ENCODE results near the gene TRABD2B. TPM values are rescaled to one million over a fixed set of nuclear protein-coding genes. Genes with fewer than 3 reads are reported as not detected.

The TRABD2B gene
- total RNA-seq, 3 donors from 2014 or later (not counting 1 experiment from before 2014, with no cell fraction given): not detected

- Mint-ChIP-seq H3K27me3 (ENCODE audit: low read depth in 2 of 2) (peaks cover 14 to 15% of the 10 kb centered on the region in 2 donors), H3K4me3 (no peak overlapping the region), H3K9me3 (no peaks in the 10 kb centered on the region), H3K36me3 (no peaks in the 10 kb centered on the region), H3K27ac (no peak overlapping the region), H3K4me1 (no peaks in the 10 kb centered on the region)
- Histone ChIP-seq H3K4me1 (ENCODE audit: control insufficient read depth, insufficient read depth, low read length) (no peaks in the 10 kb centered on the region), H3K27ac (ENCODE audit: low read length) (no peak overlapping the region), H3K36me3 (ENCODE audit: control insufficient read depth, insufficient read depth, low read length) (no peaks in the 10 kb centered on the region), H3K27me3 (ENCODE audit: control insufficient read depth, insufficient read depth, low read length) (no peaks in the 10 kb centered on the region), H3K9me3 (ENCODE audit: control insufficient read depth, insufficient read depth, low read length) (no peaks in the 10 kb centered on the region), H3K4me3 (ENCODE audit: low read length) (no peak overlapping the region)
- no peak for DNase-seq
- 76% methylated on average over 2 of the region's 2 CpGs for WGBS (ENCODE audit: insufficient coverage)
- intact Hi-C loops (cut with micrococcal nuclease): no loop called here
- ATAC-seq: no peak
- TF ChIP-seq, protein P1, sequence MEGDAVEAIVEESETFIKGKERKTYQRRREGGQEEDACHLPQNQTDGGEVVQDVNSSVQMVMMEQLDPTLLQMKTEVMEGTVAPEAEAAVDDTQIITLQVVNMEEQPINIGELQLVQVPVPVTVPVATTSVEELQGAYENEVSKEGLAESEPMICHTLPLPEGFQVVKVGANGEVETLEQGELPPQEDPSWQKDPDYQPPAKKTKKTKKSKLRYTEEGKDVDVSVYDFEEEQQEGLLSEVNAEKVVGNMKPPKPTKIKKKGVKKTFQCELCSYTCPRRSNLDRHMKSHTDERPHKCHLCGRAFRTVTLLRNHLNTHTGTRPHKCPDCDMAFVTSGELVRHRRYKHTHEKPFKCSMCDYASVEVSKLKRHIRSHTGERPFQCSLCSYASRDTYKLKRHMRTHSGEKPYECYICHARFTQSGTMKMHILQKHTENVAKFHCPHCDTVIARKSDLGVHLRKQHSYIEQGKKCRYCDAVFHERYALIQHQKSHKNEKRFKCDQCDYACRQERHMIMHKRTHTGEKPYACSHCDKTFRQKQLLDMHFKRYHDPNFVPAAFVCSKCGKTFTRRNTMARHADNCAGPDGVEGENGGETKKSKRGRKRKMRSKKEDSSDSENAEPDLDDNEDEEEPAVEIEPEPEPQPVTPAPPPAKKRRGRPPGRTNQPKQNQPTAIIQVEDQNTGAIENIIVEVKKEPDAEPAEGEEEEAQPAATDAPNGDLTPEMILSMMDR (IDR thresholded peaks at IDR 0.05): no peak
Measured at GRCh38 chr1:48026275-48026674, 29.1 kb upstream of the TRABD2B start.

DNA sequence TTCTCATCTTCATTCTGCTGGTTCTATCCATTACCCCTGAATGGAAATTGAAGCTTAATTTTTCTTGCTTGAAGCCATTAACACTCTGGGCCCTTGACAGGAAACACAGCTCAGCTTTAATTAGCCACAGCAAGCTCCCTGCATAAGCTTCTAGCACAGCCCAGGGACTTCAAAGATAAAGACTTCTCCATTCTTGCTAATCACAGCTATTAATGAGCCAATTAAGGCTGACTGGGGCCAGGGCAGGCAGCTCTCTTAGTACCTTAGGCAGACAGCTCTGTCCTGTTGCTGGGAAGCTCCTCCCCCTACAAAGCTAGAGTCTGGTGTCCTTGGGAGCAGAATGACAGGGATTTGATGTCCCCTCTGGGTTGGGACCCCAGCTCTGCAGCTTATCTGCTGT, 27.9 kb upstream of the TRABD2B start:
- Mint-ChIP-seq H3K9me3 (no peaks in the 10 kb centered on the region), H3K4me1 (no peaks in the 10 kb centered on the region), H3K4me3 (no peak overlapping the region), H3K27me3 (ENCODE audit: low read depth in 2 of 2) (peaks cover 11 to 14% of the 10 kb centered on the region in 2 donors), H3K27ac (no peak overlapping the region), H3K36me3 (no peaks in the 10 kb centered on the region)
- ATAC-seq (no peak), DNase-seq (no peak)
- intact Hi-C loops (cut with micrococcal nuclease): no loop called here
- TF ChIP-seq, protein P1 (IDR thresholded peaks at IDR 0.05): no peak
- Histone ChIP-seq H3K27me3 (ENCODE audit: control insufficient read depth, insufficient read depth, low read length) (no peaks in the 10 kb centered on the region), H3K4me1 (ENCODE audit: control insufficient read depth, insufficient read depth, low read length) (no peaks in the 10 kb centered on the region), H3K36me3 (ENCODE audit: control insufficient read depth, insufficient read depth, low read length) (no peaks in the 10 kb centered on the region), H3K4me3 (ENCODE audit: low read length) (no peak overlapping the region), H3K27ac (ENCODE audit: low read length) (no peak overlapping the region), H3K9me3 (ENCODE audit: control insufficient read depth, insufficient read depth, low read length) (no peaks in the 10 kb centered on the region)

DNA sequence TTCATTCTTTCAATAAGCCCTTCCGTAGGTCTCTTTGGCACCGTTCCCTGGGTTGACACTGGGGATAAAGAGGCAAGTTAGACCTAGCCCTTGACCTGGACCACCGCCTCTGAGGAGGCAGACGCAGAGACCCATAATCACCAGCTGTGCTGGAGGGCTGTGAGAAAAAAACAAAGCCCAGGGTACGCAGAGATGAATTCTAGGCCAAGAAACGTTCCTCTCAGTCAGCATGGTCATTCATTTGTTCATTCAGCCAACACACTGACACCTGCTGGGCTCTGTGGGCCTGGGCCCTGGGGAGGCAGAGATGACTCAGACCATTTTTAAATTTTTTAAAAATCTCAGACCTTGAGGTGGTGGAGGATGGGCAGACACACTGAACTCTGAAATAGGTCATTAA, 26.3 kb upstream of the TRABD2B start:
- H3K36me3 ChIP-seq (ENCODE audit: control insufficient read depth, insufficient read depth, low read length): no peaks in the 10 kb centered on the region
- intact Hi-C loops (cut with micrococcal nuclease): no loop called here
- no peaks in the 10 kb centered on the region for H3K27me3 ChIP-seq (ENCODE audit: control insufficient read depth, insufficient read depth, low read length)
- peaks cover 6 to 14% of the 10 kb centered on the region in 2 donors for H3K27me3 Mint-ChIP-seq (ENCODE audit: low read depth in 2 of 2)
- no peaks in the 10 kb centered on the region for H3K4me1 ChIP-seq (ENCODE audit: control insufficient read depth, insufficient read depth, low read length)
- DNase-seq (no peak), ATAC-seq (no peak)
- no peaks in the 10 kb centered on the region for H3K36me3 Mint-ChIP-seq
- TF ChIP-seq, protein P1 (IDR thresholded peaks at IDR 0.05): no peak
- no peak overlapping the region for H3K4me3 Mint-ChIP-seq
- H3K9me3 ChIP-seq (ENCODE audit: control insufficient read depth, insufficient read depth, low read length): no peaks in the 10 kb centered on the region
- no peaks in the 10 kb centered on the region for H3K9me3 Mint-ChIP-seq
- no peaks in the 10 kb centered on the region for H3K4me1 Mint-ChIP-seq
- H3K27ac Mint-ChIP-seq: no peak overlapping the region
- H3K4me3 ChIP-seq (ENCODE audit: low read length): no peak overlapping the region
- 83% methylated on average over 6 of the region's 6 CpGs for WGBS (ENCODE audit: insufficient coverage)
- H3K27ac ChIP-seq (ENCODE audit: low read length): no peak overlapping the region

GRCh38 chr1:48022306-48022705, 25.1 kb upstream of the TRABD2B start:
- DNase-seq (no peak), ATAC-seq (no peak)
- TF ChIP-seq, protein P1 (IDR thresholded peaks at IDR 0.05): no peak
- peaks cover 6 to 14% of the 10 kb centered on the region in 2 donors for H3K27me3 Mint-ChIP-seq (ENCODE audit: low read depth in 2 of 2)
- H3K27ac Mint-ChIP-seq: no peak overlapping the region
- intact Hi-C loops (cut with micrococcal nuclease): no loop called here
- no peaks in the 10 kb centered on the region for H3K4me1 Mint-ChIP-seq
- 60% methylated on average over 3 of the region's 3 CpGs for WGBS (ENCODE audit: insufficient coverage)
- Histone ChIP-seq H3K4me3 (ENCODE audit: low read length) (no peak overlapping the region), H3K27me3 (ENCODE audit: control insufficient read depth, insufficient read depth, low read length) (no peaks in the 10 kb centered on the region), H3K36me3 (ENCODE audit: control insufficient read depth, insufficient read depth, low read length) (no peaks in the 10 kb centered on the region), H3K4me1 (ENCODE audit: control insufficient read depth, insufficient read depth, low read length) (no peaks in the 10 kb centered on the region), H3K9me3 (ENCODE audit: control insufficient read depth, insufficient read depth, low read length) (no peaks in the 10 kb centered on the region), H3K27ac (ENCODE audit: low read length) (no peak overlapping the region)
- no peaks in the 10 kb centered on the region for H3K9me3 Mint-ChIP-seq
- no peak overlapping the region for H3K4me3 Mint-ChIP-seq
- H3K36me3 Mint-ChIP-seq: no peaks in the 10 kb centered on the region

All from natural killer cell (primary cell).